IPS-20b (cell line): ENCODE results near the gene NMNAT2.

Experiments used
- H3K27ac ChIP-seq: one replicate; pipeline ENCODE4 v1.5.1; 2013; ENCODE audit warnings: low read length
- H3K27me3 ChIP-seq: 2 replicates; pipeline ENCODE4 v1.6.1; 2013; ENCODE audit warnings: mild to moderate bottlenecking, low read length, inconsistent platforms; ENCODE audit not compliant: insufficient read depth
- H3K36me3 ChIP-seq: 2 replicates; pipeline ENCODE4 v1.6.1; 2013; ENCODE audit warnings: low read depth, mild to moderate bottlenecking, inconsistent platforms, low read length, moderate library complexity; ENCODE audit not compliant: insufficient read depth
- H3K4me1 ChIP-seq: 2 replicates; pipeline ENCODE4 v1.6.1; 2013; ENCODE audit warnings: mild to moderate bottlenecking, control low read depth, inconsistent platforms, low read length, moderate library complexity; ENCODE audit not compliant: insufficient read depth
- H3K4me3 ChIP-seq: 2 replicates; pipeline ENCODE4 v1.5.1; 2013; ENCODE audit warnings: mild to moderate bottlenecking, low read length, inconsistent platforms
- H3K9ac ChIP-seq: 2 replicates; pipeline ENCODE4 v1.6.1; 2013; ENCODE audit warnings: low read depth, mild to moderate bottlenecking, inconsistent platforms, low read length, moderate library complexity
- H3K9me3 ChIP-seq: 2 replicates; pipeline ENCODE4 v1.6.1; 2013; ENCODE audit warnings: mild to moderate bottlenecking, low read depth, low read length, inconsistent platforms; ENCODE audit not compliant: insufficient read depth

Gene NMNAT2

DNA sequence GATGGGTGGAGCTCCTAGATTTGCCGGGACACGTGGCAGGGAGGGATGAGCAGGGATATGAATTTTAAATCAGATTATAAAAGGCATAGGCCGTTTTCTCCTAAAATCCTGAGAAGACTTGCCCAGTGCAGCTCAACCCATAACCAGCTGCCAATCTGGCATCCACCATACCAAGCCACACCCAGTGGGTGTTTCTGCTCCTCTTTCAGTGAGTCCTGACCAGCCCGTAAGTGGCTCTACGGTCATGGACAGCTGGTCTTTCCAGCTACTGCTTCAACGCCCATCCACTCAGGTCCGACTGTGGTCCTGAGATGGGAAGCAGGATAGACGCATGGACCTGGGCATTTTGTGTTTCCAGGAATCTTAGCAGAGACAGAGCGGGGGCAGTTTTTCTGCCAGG is 124.9 kb downstream of the NMNAT2 start:
- H3K9me3 ChIP-seq = no peaks in the 10 kb centered on the region
- no peaks in the 10 kb centered on the region for H3K27me3 ChIP-seq
- no peak overlapping the region for H3K27ac ChIP-seq
- no peaks in the 10 kb centered on the region for H3K36me3 ChIP-seq
- H3K9ac ChIP-seq = no peak overlapping the region
- H3K4me1 ChIP-seq = peaks cover 29% of the 10 kb centered on the region
- H3K4me3 ChIP-seq = no peak overlapping the region

DNA sequence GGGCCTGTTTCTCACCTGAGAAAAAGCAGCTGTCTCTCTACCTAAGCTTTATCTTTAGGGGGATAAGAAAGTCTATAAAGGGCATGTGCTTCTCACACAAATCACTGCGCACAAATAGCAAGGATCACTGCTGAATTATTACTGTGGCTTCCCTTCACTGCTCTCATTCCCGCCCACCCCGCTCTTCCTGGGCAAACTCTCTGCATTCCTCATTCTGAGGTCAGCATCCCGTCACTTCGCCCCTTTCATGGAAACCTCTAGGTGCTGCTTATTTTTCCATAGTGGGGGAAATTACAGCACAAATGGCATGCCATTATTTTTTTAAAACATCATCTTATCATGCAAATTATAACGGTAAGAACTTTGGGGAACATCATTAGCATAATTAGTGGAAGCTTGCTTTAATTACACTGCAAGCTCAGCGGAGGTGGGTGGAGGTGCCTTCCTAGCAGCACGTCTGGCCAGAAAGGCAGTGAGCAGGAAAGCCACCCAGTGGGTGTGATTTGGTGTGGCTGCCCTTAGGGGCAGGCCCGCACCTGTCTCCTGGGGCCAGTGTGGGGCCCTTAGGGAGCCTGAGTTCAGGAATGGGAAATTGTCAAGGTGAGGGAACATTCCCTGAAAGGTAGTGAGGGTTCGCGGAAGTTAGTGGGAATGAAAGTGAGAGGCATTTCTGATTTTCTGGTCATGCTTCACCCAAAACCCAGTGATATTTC is 126.2 kb downstream of the NMNAT2 start:
- H3K9me3 ChIP-seq = no peaks in the 10 kb centered on the region
- H3K36me3 ChIP-seq = no peaks in the 10 kb centered on the region
- no peak overlapping the region for H3K4me3 ChIP-seq
- no peak overlapping the region for H3K9ac ChIP-seq
- H3K27ac ChIP-seq = no peak overlapping the region
- no peaks in the 10 kb centered on the region for H3K27me3 ChIP-seq
- H3K4me1 ChIP-seq = peaks cover 29% of the 10 kb centered on the region

DNA sequence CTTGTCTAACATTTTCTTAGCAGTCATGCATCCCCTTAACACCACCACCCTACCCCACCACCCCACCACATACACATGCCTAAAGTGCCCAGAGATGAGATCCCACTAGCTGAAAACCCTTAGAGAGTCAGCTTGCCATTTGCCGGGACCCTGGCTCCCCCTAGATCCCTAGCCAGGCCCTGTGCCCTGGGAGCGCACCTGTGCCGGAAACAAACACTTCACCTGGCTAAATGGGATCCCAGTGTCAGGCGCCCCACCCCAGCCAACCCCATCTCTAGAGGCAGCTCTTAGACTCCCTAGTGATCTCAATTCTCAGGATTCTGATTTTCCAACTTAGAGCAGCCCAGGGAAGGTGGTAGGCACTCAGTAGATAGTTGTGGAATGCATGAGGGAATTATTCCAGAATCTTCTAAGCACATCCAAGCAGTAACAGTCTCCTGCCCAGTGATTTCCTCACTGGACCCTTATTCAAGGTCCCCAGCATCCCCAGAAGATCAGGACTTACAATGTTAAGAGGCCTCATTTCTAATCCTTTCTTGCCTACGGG is 126.9 kb downstream of the NMNAT2 start:
- H3K27me3 ChIP-seq = no peaks in the 10 kb centered on the region
- no peaks in the 10 kb centered on the region for H3K9me3 ChIP-seq
- no peak overlapping the region for H3K4me3 ChIP-seq
- H3K9ac ChIP-seq = no peak overlapping the region
- no peak overlapping the region for H3K27ac ChIP-seq
- peaks cover 29% of the 10 kb centered on the region for H3K4me1 ChIP-seq
- H3K36me3 ChIP-seq = no peaks in the 10 kb centered on the region

DNA sequence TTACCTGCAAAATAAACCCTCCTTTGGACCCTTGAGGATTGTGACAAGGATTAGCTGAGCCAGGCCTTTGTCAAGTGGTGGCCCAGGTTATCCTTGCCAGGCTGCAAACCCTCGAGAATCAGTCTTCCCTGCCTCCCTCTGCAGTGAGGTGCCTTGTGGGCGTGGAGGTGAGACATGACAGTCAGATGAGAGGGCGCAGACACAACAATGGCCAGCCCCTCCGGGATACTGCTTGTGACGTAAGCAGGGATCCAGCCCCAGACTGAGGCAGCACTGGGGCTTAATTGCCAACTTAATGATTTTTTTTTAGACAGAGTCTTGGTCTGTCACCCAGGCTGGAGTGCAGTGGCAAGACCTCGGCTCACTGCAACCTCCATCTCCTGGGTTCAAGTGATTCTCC is 127.6 kb downstream of the NMNAT2 start:
- Histone ChIP-seq H3K27ac (no peak overlapping the region), H3K27me3 (no peaks in the 10 kb centered on the region), H3K4me3 (no peak overlapping the region), H3K36me3 (no peaks in the 10 kb centered on the region), H3K9ac (no peak overlapping the region), H3K4me1 (peaks cover 29% of the 10 kb centered on the region), H3K9me3 (no peaks in the 10 kb centered on the region)

DNA sequence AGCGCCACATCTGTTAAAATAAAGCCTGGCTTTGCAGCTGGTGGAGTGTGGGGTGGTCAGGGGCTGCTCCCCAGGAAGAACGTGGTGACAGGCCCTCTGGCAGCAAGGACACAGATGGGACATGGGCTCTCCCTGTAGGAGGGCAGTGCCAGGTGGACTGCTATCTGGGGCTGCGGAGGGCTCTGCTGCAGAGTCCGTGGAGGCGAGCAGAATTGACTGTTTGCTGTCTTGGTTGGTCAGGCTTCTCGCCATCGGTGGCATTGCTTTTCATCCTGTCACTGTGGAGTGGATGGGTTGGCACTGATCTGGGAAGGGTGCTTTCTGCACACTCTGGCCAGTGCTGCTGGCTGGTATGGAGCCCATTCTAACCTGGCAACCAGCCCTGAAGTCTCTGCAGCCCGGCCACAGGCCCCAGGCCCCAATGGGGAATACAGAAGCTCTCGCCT is 129.1 kb downstream of the NMNAT2 start:
- no peak overlapping the region for H3K4me3 ChIP-seq
- no peak overlapping the region for H3K27ac ChIP-seq
- H3K9ac ChIP-seq = no peak overlapping the region
- peaks cover 29% of the 10 kb centered on the region for H3K4me1 ChIP-seq
- H3K36me3 ChIP-seq = no peaks in the 10 kb centered on the region
- H3K27me3 ChIP-seq = no peaks in the 10 kb centered on the region
- H3K9me3 ChIP-seq = no peaks in the 10 kb centered on the region

DNA sequence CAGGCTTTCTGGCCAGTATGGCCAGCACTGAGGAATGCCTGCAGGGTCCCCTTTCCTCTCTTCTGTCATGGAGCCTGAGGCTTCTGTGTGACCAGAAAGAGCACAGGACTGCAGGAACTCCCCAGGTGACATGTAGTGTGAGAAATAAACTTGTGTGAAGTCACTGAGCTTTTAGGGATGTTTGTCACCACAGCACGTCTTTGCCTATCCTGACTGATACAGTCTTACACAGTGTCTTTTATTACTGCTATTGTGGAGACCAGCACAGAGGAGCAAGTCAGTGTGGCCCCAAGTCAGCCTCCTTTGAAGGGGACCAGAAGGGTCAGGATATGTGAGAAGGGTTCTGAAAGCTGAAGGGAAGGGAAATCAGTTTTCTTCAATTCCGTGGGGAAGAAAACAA is 129.6 kb downstream of the NMNAT2 start:
- Histone ChIP-seq H3K27me3 (no peaks in the 10 kb centered on the region), H3K9me3 (no peaks in the 10 kb centered on the region), H3K9ac (no peak overlapping the region), H3K36me3 (no peaks in the 10 kb centered on the region), H3K27ac (no peak overlapping the region), H3K4me3 (no peak overlapping the region), H3K4me1 (peaks cover 25% of the 10 kb centered on the region)

DNA sequence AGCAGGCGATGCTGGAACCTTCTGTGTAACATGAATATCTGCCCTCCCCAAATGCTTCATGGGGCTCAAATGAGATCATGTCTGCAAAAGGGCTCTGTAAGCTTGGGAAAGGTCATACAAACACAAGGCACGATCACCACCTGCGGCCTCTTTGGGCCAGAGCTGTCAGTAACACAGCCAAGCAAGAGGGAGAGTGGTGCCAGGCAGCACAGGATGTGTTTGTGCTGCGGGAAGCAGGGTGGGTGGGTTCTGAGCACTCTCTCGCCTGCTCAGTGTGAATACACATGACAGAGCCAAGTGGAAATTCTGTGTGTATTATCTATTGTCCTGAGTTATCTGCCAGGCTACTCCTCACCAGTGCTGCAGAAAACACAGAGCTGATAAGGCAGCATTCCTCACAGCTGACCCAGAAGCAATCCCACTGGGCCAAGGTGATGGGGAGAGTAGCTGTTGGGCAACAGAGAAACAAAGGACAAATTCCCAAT is 130.9 kb downstream of the NMNAT2 start:
- Histone ChIP-seq H3K4me1 (peaks cover 11% of the 10 kb centered on the region), H3K9ac (no peak overlapping the region), H3K9me3 (no peaks in the 10 kb centered on the region), H3K27ac (no peak overlapping the region), H3K4me3 (no peak overlapping the region), H3K27me3 (no peaks in the 10 kb centered on the region), H3K36me3 (no peaks in the 10 kb centered on the region)

DNA sequence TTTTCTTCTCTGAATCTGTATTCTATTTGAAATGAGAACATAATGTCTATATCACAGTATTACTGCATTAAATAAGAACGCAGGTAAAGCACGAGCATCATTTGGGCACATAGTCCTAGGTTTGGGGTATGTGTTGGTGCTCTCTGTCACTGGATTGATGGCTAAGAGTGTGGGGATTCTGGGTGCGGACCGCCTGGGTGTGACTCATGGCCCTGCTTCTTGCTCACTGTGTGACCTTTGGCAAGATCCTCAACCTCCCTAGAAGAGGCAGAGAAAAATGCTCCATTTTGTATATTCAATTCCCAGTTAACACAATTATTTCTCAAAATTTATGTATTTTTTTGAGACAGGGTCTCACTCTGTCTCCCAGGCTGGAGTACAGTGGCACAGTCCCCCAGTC is 132.4 kb downstream of the NMNAT2 start:
- Histone ChIP-seq H3K27me3 (no peaks in the 10 kb centered on the region), H3K4me3 (no peak overlapping the region), H3K9me3 (no peaks in the 10 kb centered on the region), H3K4me1 (no peaks in the 10 kb centered on the region), H3K9ac (no peak overlapping the region), H3K27ac (no peak overlapping the region), H3K36me3 (no peaks in the 10 kb centered on the region)

DNA sequence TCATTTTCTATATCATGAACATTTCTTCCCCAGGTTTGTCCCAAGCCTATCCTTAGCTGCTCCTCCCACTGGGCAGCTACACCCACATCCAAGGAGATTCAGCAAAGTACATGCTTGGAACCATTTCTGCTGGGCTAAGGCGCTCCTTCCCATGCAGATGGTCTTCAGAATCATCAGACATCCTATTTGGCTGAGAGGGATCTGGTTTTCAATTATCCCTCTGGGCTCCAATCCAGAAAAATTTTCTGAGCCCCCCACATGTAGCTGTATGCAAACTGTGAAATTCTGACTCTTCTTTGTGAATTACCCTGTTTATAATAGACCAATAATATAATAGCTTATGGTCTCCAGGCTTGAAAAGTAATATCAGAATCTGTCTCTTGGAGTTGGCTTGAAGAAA is 132.9 kb downstream of the NMNAT2 start:
- H3K36me3 ChIP-seq = no peaks in the 10 kb centered on the region
- no peak overlapping the region for H3K9ac ChIP-seq

DNA sequence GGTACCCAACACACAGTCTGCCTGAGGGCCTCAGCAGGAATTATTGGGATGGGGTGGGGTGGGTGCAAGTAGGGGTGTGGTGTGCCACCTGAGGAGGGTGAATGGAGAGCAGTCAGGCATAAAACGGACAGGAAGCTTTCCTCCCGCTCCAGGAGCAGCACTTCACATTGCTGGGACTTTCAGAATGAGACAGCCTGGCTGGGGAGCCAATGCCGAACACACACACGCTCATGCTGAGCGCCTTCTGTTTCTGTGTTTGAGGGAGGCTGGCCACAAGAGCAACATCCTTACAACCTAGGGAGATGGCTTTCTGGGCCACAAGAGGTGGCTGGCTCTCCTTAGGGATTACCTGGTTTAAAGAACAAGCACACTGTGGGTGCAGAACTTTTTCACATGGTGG is 134.1 kb downstream of the NMNAT2 start:
- Histone ChIP-seq H3K9me3 (no peaks in the 10 kb centered on the region), H3K27me3 (no peaks in the 10 kb centered on the region), H3K36me3 (no peaks in the 10 kb centered on the region), H3K27ac (no peak overlapping the region), H3K9ac (no peak overlapping the region), H3K4me1 (peaks cover 6% of the 10 kb centered on the region; the same call in 1 of the 2 replicates), H3K4me3 (no peak overlapping the region)

More for the DNA sequence above, 132.9 kb downstream of the NMNAT2 start:
- Histone ChIP-seq H3K27ac (no peak overlapping the region), H3K4me3 (no peak overlapping the region), H3K9me3 (no peaks in the 10 kb centered on the region), H3K4me1 (no peaks in the 10 kb centered on the region), H3K27me3 (no peaks in the 10 kb centered on the region)

DNA sequence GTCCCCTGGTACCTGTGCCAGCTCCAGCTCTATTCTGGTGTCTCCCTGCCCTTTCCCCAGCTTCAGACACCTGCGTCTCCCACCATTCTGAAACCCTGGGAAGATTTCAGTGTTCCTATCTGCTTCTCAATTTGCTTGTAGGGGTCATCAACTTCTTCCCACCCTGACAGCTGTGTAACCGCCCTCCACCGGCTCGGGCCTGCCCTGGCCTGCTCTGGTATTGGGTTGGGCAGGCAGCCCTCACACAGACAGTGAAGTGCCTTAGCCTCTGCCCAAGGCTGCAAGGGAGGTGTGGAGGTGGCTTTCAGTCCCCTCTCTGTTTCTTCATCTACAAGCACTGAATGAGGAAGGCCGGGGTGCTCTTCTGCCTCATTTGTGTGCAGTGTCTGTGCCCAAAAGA is 134.9 kb downstream of the NMNAT2 start:
- no peak overlapping the region for H3K4me3 ChIP-seq
- no peaks in the 10 kb centered on the region for H3K9me3 ChIP-seq
- H3K4me1 ChIP-seq = peaks cover 14% of the 10 kb centered on the region
- no peaks in the 10 kb centered on the region for H3K27me3 ChIP-seq
- no peak overlapping the region for H3K27ac ChIP-seq
- H3K36me3 ChIP-seq = no peaks in the 10 kb centered on the region
- no peak overlapping the region for H3K9ac ChIP-seq

DNA sequence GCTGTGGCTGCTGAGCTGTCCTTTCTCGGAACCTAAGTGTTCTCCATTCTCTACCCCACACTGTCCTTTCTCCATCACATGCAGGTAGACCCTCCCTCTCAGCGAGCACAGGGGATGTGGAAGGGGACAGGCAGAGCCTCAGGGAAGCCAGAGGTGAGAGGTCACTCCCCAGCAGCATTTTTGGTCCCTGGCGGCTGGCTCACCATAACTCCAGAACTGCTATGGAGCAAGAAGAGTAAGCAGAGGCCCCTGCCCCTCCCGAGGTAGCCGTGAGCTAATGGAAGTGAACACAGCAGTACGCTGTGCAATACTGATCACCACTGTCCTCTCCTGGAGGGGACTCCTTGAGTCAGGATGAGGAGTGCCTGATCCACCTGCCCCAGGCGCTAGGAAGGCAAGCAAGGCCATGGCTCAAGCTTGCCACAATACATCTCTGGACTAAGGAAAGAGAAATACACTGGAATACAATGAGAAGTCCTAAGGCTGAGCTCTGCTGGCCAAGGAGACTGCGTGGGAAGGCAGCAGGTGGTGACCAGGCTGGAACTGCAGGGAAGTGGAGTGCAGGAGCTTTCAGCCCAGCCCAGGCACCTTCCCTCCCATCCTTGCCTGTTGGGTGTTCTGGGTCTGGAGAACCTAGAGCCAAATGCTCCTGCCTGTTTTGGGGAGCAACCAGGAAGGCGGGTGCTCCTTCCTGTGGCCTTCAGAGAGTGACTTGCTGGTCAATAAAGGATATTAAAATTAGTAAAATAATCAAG is 135.9 kb downstream of the NMNAT2 start:
- H3K27ac ChIP-seq = no peak overlapping the region
- H3K4me1 ChIP-seq = peaks cover 14% of the 10 kb centered on the region
- no peaks in the 10 kb centered on the region for H3K9me3 ChIP-seq
- H3K36me3 ChIP-seq = no peaks in the 10 kb centered on the region
- H3K27me3 ChIP-seq = no peaks in the 10 kb centered on the region
- H3K4me3 ChIP-seq = no peak overlapping the region
- H3K9ac ChIP-seq = no peak overlapping the region
